Mesodermal cell (in vitro differentiated cells): ENCODE results near the gene DUSP10.

ENCODE experiments used
- H3K27ac ChIP-seq: 2 replicates; pipeline ENCODE4 v1.7.0; 2013; ENCODE audit warnings: mild to moderate bottlenecking, low read depth, low read length, moderate library complexity; ENCODE audit not compliant: severe bottlenecking
- H3K36me3 ChIP-seq: 2 replicates; pipeline ENCODE4 v1.7.1; 2013; ENCODE audit warnings: mild to moderate bottlenecking, low read length, moderate library complexity; ENCODE audit not compliant: control insufficient read depth, insufficient read depth
- H3K4me1 ChIP-seq: one replicate; pipeline ENCODE4 v1.7.1; 2013; ENCODE audit warnings: mild to moderate bottlenecking, low read length; ENCODE audit not compliant: insufficient read depth, control insufficient read depth, poor library complexity, severe bottlenecking
- H3K4me3 ChIP-seq: 2 replicates; pipeline ENCODE4 v1.7.0; 2013; ENCODE audit warnings: low read length, control low read depth, mild to moderate bottlenecking; ENCODE audit not compliant: insufficient read depth, poor library complexity, severe bottlenecking; ENCODE audit errors: extremely low read depth
- H3K9me3 ChIP-seq: 2 replicates; pipeline ENCODE4 v1.7.1; 2013; ENCODE audit warnings: mild to moderate bottlenecking, low read length, moderate library complexity; ENCODE audit not compliant: control insufficient read depth
- WGBS, 2 experiments: methylation state at CpG; one replicate each; pipeline ENCODE4 v1.1.5; 2013; ENCODE audit warnings: missing lambda C conversion rate in 2 of 2; ENCODE audit not compliant: insufficient coverage in 2 of 2; 5-methylcytosine and 5-hydroxymethylcytosine counted together

The DUSP10 gene

DNA sequence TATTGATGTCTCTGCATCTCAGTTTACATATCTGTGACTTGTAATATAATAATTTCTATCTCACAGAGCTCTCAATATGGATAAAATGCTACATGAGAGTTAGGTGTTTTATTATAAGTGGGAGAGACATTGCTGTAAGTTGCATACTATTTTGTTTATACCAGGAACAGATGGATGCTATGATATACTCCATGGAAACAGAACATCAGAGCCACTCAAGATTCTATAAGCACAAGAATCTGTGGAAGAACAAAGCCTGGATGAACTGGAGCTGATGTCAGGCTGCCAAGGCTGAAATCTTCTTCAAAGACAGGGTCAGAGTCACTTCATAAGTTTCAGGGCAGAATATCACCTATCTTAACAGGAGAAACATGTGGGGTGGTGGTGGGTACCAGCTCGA, 30.2 kb downstream of the DUSP10 start:
- H3K9me3 ChIP-seq = no peaks in the 10 kb centered on the region
- peaks cover 17% of the 10 kb centered on the region for H3K36me3 ChIP-seq
- WGBS, 2 experiments = no CpG with 5 or more reads among the region's 1 CpG
- no peak overlapping the region for H3K27ac ChIP-seq
- peaks cover 75% of the 10 kb centered on the region for H3K4me1 ChIP-seq
- no peak overlapping the region for H3K4me3 ChIP-seq

DNA sequence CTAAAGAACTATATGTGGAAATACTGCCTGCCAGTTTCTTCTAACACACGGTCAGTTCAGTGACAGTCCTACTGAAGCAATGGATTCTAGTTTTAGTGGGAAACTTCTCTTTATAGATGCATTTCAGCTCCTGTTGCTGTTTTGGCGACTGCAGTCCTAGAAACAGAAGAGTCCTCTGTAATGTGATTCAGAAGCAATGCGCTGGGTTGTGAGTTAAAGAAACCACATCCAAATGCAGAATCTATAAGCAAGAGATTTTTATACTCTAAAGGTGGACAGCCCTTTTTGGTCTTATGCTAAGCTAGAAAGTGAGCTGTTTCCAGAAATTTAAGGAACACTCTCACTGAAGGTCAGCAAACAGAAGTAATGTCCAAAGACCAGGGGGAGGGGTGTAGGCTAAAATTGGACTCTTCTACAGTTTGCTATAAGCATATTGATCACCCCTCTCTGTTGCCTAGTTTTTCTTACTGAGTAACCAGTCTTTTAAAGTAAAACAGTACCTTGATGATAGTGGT, 30.8 kb downstream of the DUSP10 start:
- Histone ChIP-seq H3K9me3 (no peaks in the 10 kb centered on the region), H3K4me3 (no peak overlapping the region), H3K27ac (no peak overlapping the region), H3K4me1 (peaks cover 71% of the 10 kb centered on the region), H3K36me3 (peaks cover 21% of the 10 kb centered on the region)
- WGBS, 2 experiments = 86% methylated on average over 1 of the region's 3 CpGs; no CpG with 5 or more reads in 1 of the 2 experiments

DNA sequence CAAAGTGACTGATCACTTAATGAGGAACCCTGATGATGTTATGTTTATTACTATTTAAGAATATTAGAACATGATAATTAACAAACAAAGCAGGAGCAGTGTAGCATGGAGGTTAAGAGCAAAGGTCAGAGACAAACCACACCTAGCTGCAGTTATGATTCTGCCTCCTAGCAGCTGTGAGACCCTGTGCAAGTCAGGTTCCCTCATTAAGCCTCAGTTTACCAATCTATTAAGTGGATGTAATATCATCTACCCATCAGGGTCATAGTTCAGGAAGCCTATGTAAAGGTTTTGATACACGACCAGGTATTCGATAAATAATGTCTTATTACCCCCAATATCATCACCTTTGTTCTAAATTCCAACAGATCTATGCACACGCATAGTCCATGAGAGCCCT, 32.0 kb downstream of the DUSP10 start:
- Histone ChIP-seq H3K4me1 (peaks cover 59% of the 10 kb centered on the region), H3K36me3 (peaks cover 33% of the 10 kb centered on the region), H3K27ac (no peak overlapping the region), H3K4me3 (no peak overlapping the region), H3K9me3 (no peaks in the 10 kb centered on the region)
- 100% methylated on average over 1 to 2 of the region's 3 CpGs for WGBS, 2 experiments

DNA sequence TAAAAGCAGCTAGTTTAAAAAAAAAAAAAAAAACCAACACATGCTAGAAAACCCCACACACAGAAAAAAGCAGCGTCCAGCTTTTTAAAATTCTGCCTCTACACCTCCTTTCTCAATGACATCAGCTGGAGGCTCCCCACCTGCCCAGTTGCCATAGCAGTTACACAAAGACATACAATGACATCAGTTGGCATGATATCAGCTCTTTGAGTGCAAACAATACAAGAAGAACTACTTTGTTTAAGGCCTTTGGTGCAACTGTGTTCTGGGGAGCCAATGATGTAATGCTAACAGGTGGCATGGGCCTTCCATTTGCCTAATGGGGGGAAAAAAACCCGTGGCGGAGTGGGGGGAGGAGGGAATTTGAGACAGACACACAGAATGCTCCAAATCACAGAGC, 32.9 kb downstream of the DUSP10 start:
- H3K36me3 ChIP-seq = peaks cover 42% of the 10 kb centered on the region
- 67 to 74% methylated on average over 1 to 3 of the region's 3 CpGs for WGBS, 2 experiments

DNA sequence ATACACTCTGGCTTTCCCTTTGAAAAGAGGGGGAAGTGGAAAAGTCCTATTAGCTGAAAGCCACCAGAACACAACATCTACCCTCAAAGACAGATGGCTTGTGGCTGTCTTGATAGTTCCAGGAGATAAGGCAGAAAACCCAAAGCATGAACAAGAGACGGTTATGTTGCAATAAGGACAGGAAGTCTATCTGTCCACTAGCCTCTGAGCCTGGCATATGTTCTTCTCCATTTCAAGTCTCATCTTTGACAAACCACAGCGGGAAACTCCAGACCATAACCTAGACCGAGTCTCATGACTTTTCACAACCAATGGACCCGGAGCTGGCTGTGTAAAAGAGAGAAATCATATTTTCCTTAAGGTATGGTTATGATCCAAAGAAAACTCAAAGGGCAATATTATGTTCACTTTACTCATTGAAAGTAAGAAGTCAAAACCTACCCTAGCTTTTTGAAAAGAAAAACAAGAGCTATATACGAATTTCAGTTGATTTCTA, 33.8 kb downstream of the DUSP10 start:
- 83 to 100% methylated on average over 1 of the region's 5 CpGs for WGBS, 2 experiments
- Histone ChIP-seq H3K4me1 (peaks cover 50% of the 10 kb centered on the region), H3K36me3 (peaks cover 50% of the 10 kb centered on the region), H3K27ac (peak overlapping the region; percentile 19), H3K4me3 (no peak overlapping the region), H3K9me3 (no peaks in the 10 kb centered on the region)

More for the DNA sequence above, 32.9 kb downstream of the DUSP10 start:
- Histone ChIP-seq H3K4me3 (no peak overlapping the region), H3K4me1 (peaks cover 52% of the 10 kb centered on the region), H3K27ac (no peak overlapping the region), H3K9me3 (no peaks in the 10 kb centered on the region)

DNA sequence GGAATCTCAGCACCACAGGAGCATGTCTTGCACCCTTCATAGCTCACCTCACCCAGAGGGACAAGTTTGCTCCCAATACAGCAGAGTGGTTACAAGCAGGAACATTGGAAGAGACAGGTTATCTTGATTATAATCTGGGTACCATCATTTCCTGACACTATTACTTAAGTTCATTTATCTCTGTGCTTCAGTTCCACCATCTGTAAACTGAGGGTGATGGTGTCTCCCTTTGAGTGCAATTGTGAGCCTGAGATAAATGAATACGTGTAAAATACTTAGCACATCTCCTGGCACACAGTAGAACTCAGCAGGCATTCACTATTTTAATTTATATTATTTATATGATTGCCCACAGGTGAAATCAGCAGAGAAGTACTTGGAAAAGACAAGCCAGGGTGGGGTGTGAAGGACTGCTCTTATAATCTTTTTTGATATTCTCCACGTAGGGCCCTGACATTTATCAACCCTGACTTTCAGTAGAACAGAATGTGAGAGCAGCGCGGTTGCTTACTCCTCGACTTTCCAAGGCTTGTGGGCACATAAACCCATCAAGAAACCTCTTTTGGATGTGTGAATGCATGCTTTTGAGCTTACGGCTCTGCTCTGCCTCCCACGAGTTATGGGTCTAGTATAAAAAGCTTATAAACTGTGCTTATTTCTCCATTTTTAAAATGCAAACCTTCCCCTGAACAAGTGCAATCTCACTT, 34.9 kb downstream of the DUSP10 start:
- no peaks in the 10 kb centered on the region for H3K9me3 ChIP-seq
- H3K27ac ChIP-seq = no peak overlapping the region
- no peak overlapping the region for H3K4me3 ChIP-seq
- 100% methylated on average over 3 of the region's 7 CpGs; no CpG with 5 or more reads in 1 of the 2 experiments for WGBS, 2 experiments
- H3K36me3 ChIP-seq = peaks cover 60% of the 10 kb centered on the region
- H3K4me1 ChIP-seq = peaks cover 41% of the 10 kb centered on the region

DNA sequence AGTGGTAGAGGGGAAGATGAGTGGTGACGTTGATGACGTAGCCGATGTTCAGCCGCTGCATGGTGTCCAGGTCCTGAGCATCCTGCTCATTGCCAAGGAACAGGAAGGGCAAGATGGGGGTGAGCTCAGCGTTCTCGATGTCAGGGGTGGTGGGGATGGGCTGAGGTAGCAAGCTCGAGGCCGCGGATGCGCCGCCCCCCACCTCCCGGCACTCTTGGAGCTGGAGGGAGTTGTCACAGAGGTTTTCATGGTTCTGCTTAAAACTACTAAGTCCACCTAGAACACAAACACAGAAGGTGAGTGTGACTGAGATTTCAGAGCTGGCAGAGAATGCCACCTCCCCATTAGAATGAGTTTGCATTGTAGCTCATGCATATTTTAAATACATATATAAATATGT, 35.7 kb downstream of the DUSP10 start:
- Histone ChIP-seq H3K4me1 (peaks cover 33% of the 10 kb centered on the region), H3K27ac (no peak overlapping the region), H3K36me3 (peaks cover 67% of the 10 kb centered on the region), H3K9me3 (no peaks in the 10 kb centered on the region), H3K4me3 (no peak overlapping the region)
- WGBS, 2 experiments = 90 to 96% methylated on average over 6 to 11 of the region's 12 CpGs

DNA sequence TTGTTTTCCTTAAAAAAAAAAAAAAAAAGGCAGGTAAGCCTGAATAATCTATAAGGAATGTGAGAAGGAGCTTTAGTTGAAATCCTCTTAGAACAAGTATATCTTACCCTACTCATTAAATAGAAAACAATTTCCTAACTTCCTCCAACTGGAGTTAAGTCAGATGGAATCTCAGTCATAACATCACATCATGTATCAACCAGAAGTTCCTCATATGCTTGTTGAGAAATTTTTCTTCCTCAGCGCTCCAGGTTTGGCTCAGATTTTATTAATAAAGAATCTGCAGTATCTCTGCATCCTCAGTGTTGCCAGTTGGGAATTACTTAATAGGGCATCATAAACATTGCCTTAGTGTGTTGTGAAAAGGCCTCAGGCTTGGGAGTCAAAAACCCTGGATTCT, 37.6 kb downstream of the DUSP10 start:
- Histone ChIP-seq H3K4me1 (peaks cover 17% of the 10 kb centered on the region), H3K36me3 (peaks cover 64% of the 10 kb centered on the region), H3K27ac (no peak overlapping the region), H3K4me3 (no peak overlapping the region), H3K9me3 (no peaks in the 10 kb centered on the region)
- 100% methylated on average over 1 of the region's 1 CpG; no CpG with 5 or more reads in 1 of the 2 experiments for WGBS, 2 experiments

DNA sequence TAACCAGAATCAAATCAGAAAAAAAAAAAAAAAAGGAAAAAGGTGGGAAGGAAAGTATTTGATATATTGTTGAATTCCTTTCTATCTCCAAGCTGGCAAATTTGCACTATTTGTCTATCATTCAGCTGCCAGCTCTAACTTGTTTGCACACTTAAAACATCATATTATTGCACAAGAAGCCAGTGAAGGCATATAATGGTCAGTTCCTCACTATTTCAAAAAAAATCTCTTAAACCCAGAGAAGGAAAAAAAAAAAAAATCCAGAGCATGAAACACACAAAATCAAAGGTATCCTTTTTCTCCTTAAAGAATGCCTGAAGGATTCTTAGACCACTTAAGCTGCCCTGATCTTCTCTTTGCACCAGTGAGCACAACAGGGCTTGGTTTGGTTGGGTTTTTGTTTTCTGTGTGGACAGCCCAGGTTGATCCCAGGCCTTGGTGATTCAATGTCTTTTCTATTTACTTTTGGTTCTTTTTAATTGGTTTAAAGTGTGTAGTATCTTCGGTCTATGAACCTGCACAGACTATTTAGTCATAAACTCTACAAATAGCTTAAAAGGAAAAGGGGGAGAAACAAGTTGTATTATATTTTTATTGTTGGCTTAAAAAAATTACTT, 40.2 kb downstream of the DUSP10 start:
- WGBS, 2 experiments = no CpG with 5 or more reads among the region's 1 CpG
- H3K4me3 ChIP-seq = no peak overlapping the region
- H3K36me3 ChIP-seq = peaks cover 73% of the 10 kb centered on the region
- no peaks in the 10 kb centered on the region for H3K9me3 ChIP-seq
- no peaks in the 10 kb centered on the region for H3K4me1 ChIP-seq
- no peak overlapping the region for H3K27ac ChIP-seq

DNA sequence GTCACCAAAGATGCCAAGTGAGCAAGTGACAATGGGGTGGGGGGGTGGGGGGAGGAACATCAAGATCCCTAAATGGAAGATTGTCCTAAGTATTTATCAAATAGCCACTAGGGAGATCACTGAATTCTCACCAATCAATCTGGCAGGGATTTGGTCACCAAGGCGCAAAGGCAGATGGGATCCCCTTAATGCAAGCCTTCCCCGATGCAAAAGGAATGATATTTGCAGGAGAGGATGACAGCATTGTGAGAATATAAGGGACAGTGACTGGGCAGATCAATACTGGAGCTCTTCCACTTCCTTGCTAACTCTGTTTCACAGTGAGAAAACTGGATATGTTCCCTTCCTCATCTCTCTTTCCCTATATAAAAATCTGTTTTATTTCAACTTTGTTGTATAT, 40.9 kb downstream of the DUSP10 start:
- Histone ChIP-seq H3K27ac (no peak overlapping the region), H3K4me3 (no peak overlapping the region), H3K4me1 (no peaks in the 10 kb centered on the region), H3K36me3 (peaks cover 67% of the 10 kb centered on the region), H3K9me3 (no peaks in the 10 kb centered on the region)
- WGBS, 2 experiments = 100% methylated on average over 1 of the region's 2 CpGs; no CpG with 5 or more reads in 1 of the 2 experiments

DNA sequence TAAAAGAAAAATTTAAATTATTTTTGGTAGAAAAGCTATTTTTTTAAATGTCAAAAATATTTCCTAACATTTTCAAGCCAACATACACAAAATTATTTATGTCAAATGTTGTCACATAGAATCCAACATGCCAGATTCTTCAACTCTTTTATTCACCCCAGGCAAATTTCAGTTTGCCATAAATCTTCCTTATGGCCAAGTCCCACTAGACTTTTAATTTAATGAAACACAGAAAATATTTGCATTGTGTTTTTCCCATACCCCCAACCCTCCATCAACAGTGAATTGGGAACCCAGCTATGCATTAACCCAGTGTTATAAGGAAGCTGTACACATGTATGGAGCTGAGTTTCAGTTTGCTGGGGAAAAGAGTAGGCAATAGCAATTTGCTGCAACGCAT, 41.4 kb downstream of the DUSP10 start:
- Histone ChIP-seq H3K9me3 (no peaks in the 10 kb centered on the region), H3K36me3 (peaks cover 63% of the 10 kb centered on the region), H3K4me3 (no peak overlapping the region), H3K27ac (no peak overlapping the region), H3K4me1 (no peaks in the 10 kb centered on the region)
- WGBS, 2 experiments = no CpG with 5 or more reads among the region's 1 CpG
